RWPE1 (cell line): Measurements from ENCODE around the gene INPP1.

Source experiments
- CTCF ChIA-PET: fragments of 350-600 bp; sonication (Branson Sonifier 250); formaldehyde crosslinking; extraction: SDS; loops from one replicate; lab custom pipeline; 2021; lab: Yijun Ruan, JAX
- POLR2A ChIA-PET: fragments of 400-600 bp; formaldehyde crosslinking; extraction: SDS; loops from one replicate; lab custom pipeline; 2020; ENCODE audit warnings: antibody characterized with exemption; ENCODE audit not compliant: low non-redundant PET; lab: Yijun Ruan, JAX
- DNase-seq: peaks from one replicate; pipeline ENCODE4 v3.0.0; 2012; ENCODE audit warnings: low spot score
- H3K27ac ChIP-seq: fragments of 450-650 bp; 2 replicates; pipeline ENCODE4 v1.5.1; 2017
- CTCF ChIP-seq: fragments of 450-650 bp; conservative IDR thresholded peaks from 2 replicates; pipeline ENCODE4 v1.5.1; 2017; ENCODE audit warnings: low read depth, mild to moderate bottlenecking

The INPP1 gene

GRCh38 chr2:190402986-190403603 lies 59.7 kb downstream of the INPP1 start:
- H3K27ac ChIP-seq, result no peak overlapping the region
- POLR2A ChIA-PET, result no interaction called here
- CTCF ChIA-PET, result no interaction called here
- DNase-seq, result no peak
- no peak for TF ChIP-seq CTCF

- ChIA-PET POLR2A (interaction anchor here (0.7 kb wide), 1 partner anchor 203 kb away, joined by 4 read pairs; no protein-coding TSS in a partner anchor), CTCF (interaction anchor here (0.7 kb wide), 1 partner anchor 37 kb away, joined by 4 read pairs; no protein-coding TSS in a partner anchor)
- TF ChIP-seq CTCF, result no peak
- peak; percentile 64 for DNase-seq
- H3K27ac ChIP-seq, result no peak overlapping the region
Observed at GRCh38 chr2:190404487-190404886, 61.1 kb downstream of the INPP1 start.

GRCh38 chr2:190405070-190405469 lies 61.7 kb downstream of the INPP1 start:
- ChIA-PET CTCF (interaction anchor here (0.7 kb wide), 2 partner anchors 36 to 84 kb away, joined by 3 to 4 read pairs; no protein-coding TSS in a partner anchor), POLR2A (no interaction called here)
- no peak for TF ChIP-seq CTCF
- no peak for DNase-seq
- no peak overlapping the region for H3K27ac ChIP-seq

- POLR2A ChIA-PET, result no interaction called here
- H3K27ac ChIP-seq, result no peak overlapping the region
- TF ChIP-seq CTCF, result no peak
- CTCF ChIA-PET, result no interaction called here
- DNase-seq, result no peak
Observed at GRCh38 chr2:190405995-190406394, 62.6 kb downstream of the INPP1 start.

- CTCF ChIA-PET, result no interaction called here
Observed at GRCh38 chr2:190406805-190407204, 63.4 kb downstream of the INPP1 start.

GRCh38 chr2:190407246-190407661 lies 63.9 kb downstream of the INPP1 start:
- no peak for DNase-seq
- no peak for TF ChIP-seq CTCF
- ChIA-PET POLR2A (no interaction called here), CTCF (no interaction called here)
- peak overlapping the region; percentile 71 for H3K27ac ChIP-seq

More at GRCh38 chr2:190406805-190407204, 63.4 kb downstream of the INPP1 start:
- no peak for DNase-seq
- no peak for TF ChIP-seq CTCF
- POLR2A ChIA-PET, result no interaction called here
- H3K27ac ChIP-seq, result no peak overlapping the region
